Measurements from ENCODE around the gene HOXD1. TPM values are rescaled to one million over a fixed set of nuclear protein-coding genes. Genes with fewer than 3 reads are reported as not detected.

The HOXD1 gene
- total and polyA plus RNA-seq, 2 of the 4 experiments (the other 2 are of a cell fraction) = not detected

DNA sequence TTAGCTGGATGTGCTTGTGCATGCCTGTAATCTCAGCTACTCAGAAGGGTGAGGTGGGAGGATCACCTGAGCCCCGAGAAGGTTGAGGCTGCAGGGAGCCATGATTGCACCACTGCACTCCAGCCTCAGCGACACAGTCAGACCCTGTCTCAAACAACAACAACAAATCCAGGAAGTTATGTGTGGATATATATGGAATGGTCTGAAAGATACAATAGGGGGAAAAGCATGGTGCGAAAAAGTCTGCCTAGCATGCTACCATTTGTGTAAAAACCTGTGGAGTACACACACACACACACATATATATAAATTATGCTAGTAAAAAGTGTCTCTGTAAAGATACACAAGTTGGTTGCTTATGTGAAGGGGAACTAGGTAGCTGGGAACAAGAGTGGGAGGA lies 6.9 kb upstream of the HOXD1 start:
- Histone ChIP-seq H3K4ac (ENCODE audit: low read depth, low read length) (no peak overlapping the region), H2BK120ac (ENCODE audit: low read depth, low read length) (no peak overlapping the region), H3K4me2 (ENCODE audit: low read depth, low read length) (no peak overlapping the region), H3K36me3 (ENCODE audit: control insufficient read depth, insufficient read depth, low read length) (no peaks in the 10 kb centered on the region), H3K23ac (ENCODE audit: low read depth, low read length) (no peak overlapping the region), H3K79me1 (ENCODE audit: low read depth in 1 of 2, low read length in 2 of 2) (no peaks in the 10 kb centered on the region), H3K27ac (ENCODE audit: insufficient read depth, low read length) (no peak overlapping the region), H4K5ac (ENCODE audit: low read depth, low read length) (no peak overlapping the region), H4K20me1 (ENCODE audit: insufficient read depth, low read length) (no peaks in the 10 kb centered on the region), H4K91ac (ENCODE audit: insufficient read depth, low read depth, low read length) (no peak overlapping the region), H4K8ac (ENCODE audit: low read depth in 2 of 2, low read length in 2 of 2) (no peak overlapping the region), H2AFZ (replicated peaks; ENCODE audit: low read length, poor library complexity) (no peak overlapping the region), H3K4me3 (ENCODE audit: insufficient read depth, low read depth, low read length) (no peak overlapping the region), H3K18ac (ENCODE audit: low read depth, low read length) (no peak overlapping the region), H2BK5ac (ENCODE audit: low read depth, low read length, poor library complexity, severe bottlenecking) (no peak overlapping the region), H2BK15ac (ENCODE audit: low read depth, low read length) (no peak overlapping the region), H3K56ac (ENCODE audit: extremely low read depth, insufficient read depth, low read length) (no peak overlapping the region), H2AK5ac (ENCODE audit: low read depth, low read length) (no peak overlapping the region), H3K9me3 (ENCODE audit: control insufficient read depth, insufficient read depth, low read length) (no peaks in the 10 kb centered on the region; the same call in 1 of the 2 replicates), H3K27me3 (ENCODE audit: control insufficient read depth, insufficient read depth, low read length) (peaks cover 49% of the 10 kb centered on the region), H2AK9ac (replicated peaks; ENCODE audit: low read depth, low read length, poor library complexity) (no peak overlapping the region), H3K9ac (ENCODE audit: low read depth, low read length) (no peak overlapping the region), H3K4me1 (ENCODE audit: control insufficient read depth, insufficient read depth, low read length) (no peaks in the 10 kb centered on the region), H3K9me1 (ENCODE audit: insufficient read depth, low read length) (no peaks in the 10 kb centered on the region), H2BK20ac (ENCODE audit: low read depth, low read length) (no peak overlapping the region), H3K14ac (replicated peaks; ENCODE audit: low read depth, low read length) (no peak overlapping the region)
- CTCF ChIA-PET = no interaction called here
- no peak for ATAC-seq (ENCODE audit: low read depth)
- no peak for DNase-seq
- in situ Hi-C loops (cut with MboI; ENCODE audit: low sequenced_read_pairs) (no loop called here), dilution Hi-C loops (cut with HindIII; ENCODE audit: low sequenced_read_pairs, unreplicated experiment) (no loop called here), intact Hi-C loops (cut with micrococcal nuclease) (no loop called here)
- no TSS peak for BruUV-seq (replicated peaks)
- TF ChIP-seq NFE2L2 (IDR thresholded peaks at IDR 0.05; ENCODE audit: low read depth, low read length) = no peak
- TF ChIP-seq RFX5 (IDR thresholded peaks at IDR 0.05; ENCODE audit: low read depth, low read length) = no peak
- no peak for TF ChIP-seq MAFK (IDR thresholded peaks at IDR 0.05; ENCODE audit: low read depth, low read length)
- TF ChIP-seq USF2 (IDR thresholded peaks at IDR 0.05; ENCODE audit: low read depth, low read length) = no peak
- no peak for TF ChIP-seq RCOR1 (IDR thresholded peaks at IDR 0.05; ENCODE audit: insufficient replicate concordance, low read length)
- no peak for TF ChIP-seq FOS (IDR thresholded peaks at IDR 0.05; ENCODE audit: low read depth, low read length)
- no peak for TF ChIP-seq RAD21 (IDR thresholded peaks at IDR 0.05; ENCODE audit: low read length)
- no peak for TF ChIP-seq CEBPB (IDR thresholded peaks at IDR 0.05; ENCODE audit: low read depth, low read length)
- POLR2A ChIA-PET (ENCODE audit: unreplicated experiment) = no interaction called here
- WGBS, 2 experiments (ENCODE audit: extremely low coverage in 2 of 2, insufficient read length in 1 of 2) = no CpG with 5 or more reads among the region's 3 CpGs

Measured in IMR-90 (cell line).